Measurements from ENCODE around the gene SETD2. TPM values are rescaled to one million over a fixed set of nuclear protein-coding genes. Genes with fewer than 3 reads are reported as not detected.

Gene SETD2
- total and polyA plus RNA-seq, 10 donors = 10.4 to 94.0 (median 63.8) TPM

- Histone ChIP-seq H3K4me3 (no peak overlapping the region), H3K4me1 (peaks cover 6 to 55% (median 24%) of the 10 kb centered on the region in 6 donors), H3K27me3 (replicated peaks in 1 of 7) (no peaks in the 10 kb centered on the region), H3K36me3 (peaks cover 0 to 96% (median 36%) of the 10 kb centered on the region in 6 donors), H3K27ac (peak overlapping the region in 2 of 8 donors; percentile 19 to 81), H3K9me3 (no peaks in the 10 kb centered on the region)
- TF ChIP-seq POLR2A (IDR thresholded peaks at IDR 0.05) (no peak), POLR2AphosphoS5 (IDR thresholded peaks at IDR 0.05) (no peak)
- TF ChIP-seq, protein P1, sequence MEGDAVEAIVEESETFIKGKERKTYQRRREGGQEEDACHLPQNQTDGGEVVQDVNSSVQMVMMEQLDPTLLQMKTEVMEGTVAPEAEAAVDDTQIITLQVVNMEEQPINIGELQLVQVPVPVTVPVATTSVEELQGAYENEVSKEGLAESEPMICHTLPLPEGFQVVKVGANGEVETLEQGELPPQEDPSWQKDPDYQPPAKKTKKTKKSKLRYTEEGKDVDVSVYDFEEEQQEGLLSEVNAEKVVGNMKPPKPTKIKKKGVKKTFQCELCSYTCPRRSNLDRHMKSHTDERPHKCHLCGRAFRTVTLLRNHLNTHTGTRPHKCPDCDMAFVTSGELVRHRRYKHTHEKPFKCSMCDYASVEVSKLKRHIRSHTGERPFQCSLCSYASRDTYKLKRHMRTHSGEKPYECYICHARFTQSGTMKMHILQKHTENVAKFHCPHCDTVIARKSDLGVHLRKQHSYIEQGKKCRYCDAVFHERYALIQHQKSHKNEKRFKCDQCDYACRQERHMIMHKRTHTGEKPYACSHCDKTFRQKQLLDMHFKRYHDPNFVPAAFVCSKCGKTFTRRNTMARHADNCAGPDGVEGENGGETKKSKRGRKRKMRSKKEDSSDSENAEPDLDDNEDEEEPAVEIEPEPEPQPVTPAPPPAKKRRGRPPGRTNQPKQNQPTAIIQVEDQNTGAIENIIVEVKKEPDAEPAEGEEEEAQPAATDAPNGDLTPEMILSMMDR (IDR thresholded peaks at IDR 0.05 in 8 of 11, conservative IDR thresholded peaks at IDR 0.05 in 3 of 11) = no peak
- DNase-seq = no peak
- intact Hi-C loops (cut with DNase I; ENCODE audit: low total_unique reads) = no loop called here
- 85 to 92% (median 89%) methylated on average over 1 of the region's 1 CpG for WGBS, 5 donors
Measured at GRCh38 chr3:47019201-47019600, 144.7 kb downstream of the SETD2 start.

DNA sequence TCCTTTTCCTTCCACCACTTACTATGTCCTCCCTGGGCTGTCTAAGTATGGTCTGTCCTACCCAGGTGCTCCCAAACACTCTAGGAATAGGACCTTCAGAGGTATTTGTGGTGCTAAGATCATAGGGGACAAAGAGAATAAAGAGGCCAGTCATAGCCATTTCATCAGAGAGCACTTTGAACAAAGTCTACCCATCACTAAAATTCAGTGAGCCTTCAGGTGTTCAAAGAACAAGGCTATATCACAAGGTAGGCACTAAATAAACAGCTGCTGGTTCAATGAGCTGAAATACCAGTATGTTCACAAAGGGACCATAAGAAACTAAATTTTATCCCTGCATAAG, 145.7 kb downstream of the SETD2 start:
- Histone ChIP-seq H3K27me3 (replicated peaks in 1 of 7) (no peaks in the 10 kb centered on the region), H3K4me3 (no peak overlapping the region), H3K9me3 (no peaks in the 10 kb centered on the region), H3K36me3 (peaks cover 0 to 96% (median 36%) of the 10 kb centered on the region in 6 donors), H3K27ac (peak overlapping the region in 7 of 8 donors; percentile 28 to 81 (median 68)), H3K4me1 (peaks cover 6 to 53% (median 24%) of the 10 kb centered on the region in 6 donors)
- TF ChIP-seq, protein P1 (IDR thresholded peaks at IDR 0.05 in 8 of 11, conservative IDR thresholded peaks at IDR 0.05 in 3 of 11) = no peak
- TF ChIP-seq POLR2AphosphoS5 (IDR thresholded peaks at IDR 0.05) (no peak), POLR2A (IDR thresholded peaks at IDR 0.05) (no peak)
- DNase-seq = no peak
- intact Hi-C loops (cut with DNase I; ENCODE audit: low total_unique reads) = no loop called here

DNA sequence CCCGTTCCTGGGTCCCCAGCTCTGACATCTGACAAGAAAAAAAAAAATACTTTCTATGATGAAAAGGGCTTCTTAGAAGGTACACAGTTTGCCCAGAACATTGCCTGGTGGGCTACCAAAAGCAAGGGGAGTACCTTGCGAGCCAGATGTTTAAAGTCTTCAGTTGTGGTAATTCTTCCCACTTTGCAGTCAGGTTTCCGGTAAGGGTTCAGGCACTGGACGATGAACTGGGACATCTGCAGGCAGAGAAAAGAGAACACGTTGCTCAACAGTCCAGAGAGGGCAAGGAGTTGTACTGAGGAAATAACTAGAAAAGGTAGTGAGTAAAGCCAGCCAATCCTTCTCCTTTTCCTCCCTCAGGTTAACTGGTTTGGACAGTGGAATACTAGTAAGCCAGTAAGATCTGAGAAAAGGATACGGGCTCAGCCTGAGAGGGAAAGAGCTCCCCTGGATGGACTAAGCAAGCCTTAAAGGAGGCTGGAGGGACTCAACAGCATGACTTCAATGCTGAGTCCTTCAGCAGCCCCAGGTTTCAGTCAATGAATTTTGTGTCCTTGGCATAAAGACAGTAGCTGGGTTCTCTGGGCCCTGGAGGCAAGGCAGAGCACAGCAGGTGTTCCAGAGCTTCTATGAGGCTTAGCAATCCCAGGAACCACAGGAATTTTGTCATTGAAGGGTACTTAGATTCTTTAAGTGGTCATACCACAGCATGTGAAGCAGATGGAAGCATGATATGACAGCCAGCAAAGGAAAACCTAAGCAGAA, 146.2 kb downstream of the SETD2 start:
- no peak for DNase-seq
- Histone ChIP-seq H3K9me3 (no peaks in the 10 kb centered on the region), H3K4me3 (no peak overlapping the region), H3K4me1 (peaks cover 6 to 48% (median 23%) of the 10 kb centered on the region in 6 donors), H3K36me3 (peaks cover 0 to 96% (median 36%) of the 10 kb centered on the region in 6 donors), H3K27ac (peak overlapping the region; percentile 28 to 81 (median 62)), H3K27me3 (replicated peaks in 1 of 7) (no peaks in the 10 kb centered on the region)
- intact Hi-C loops (cut with DNase I; ENCODE audit: low total_unique reads) = no loop called here
- no peak for TF ChIP-seq POLR2AphosphoS5 (IDR thresholded peaks at IDR 0.05)
- WGBS, 5 donors = 30 to 52% (median 44%) methylated on average over 6 of the region's 6 CpGs

GRCh38 chr3:47016934-47017435, 146.9 kb downstream of the SETD2 start:
- intact Hi-C loops (cut with DNase I; ENCODE audit: low total_unique reads) = no loop called here
- Histone ChIP-seq H3K4me3 (no peak overlapping the region), H3K27ac (peak overlapping the region; percentile 28 to 81 (median 62)), H3K9me3 (no peaks in the 10 kb centered on the region), H3K36me3 (peaks cover 0 to 97% (median 36%) of the 10 kb centered on the region in 6 donors), H3K27me3 (replicated peaks in 1 of 7) (no peaks in the 10 kb centered on the region), H3K4me1 (peaks cover 6 to 43% (median 22%) of the 10 kb centered on the region in 6 donors)
- TF ChIP-seq POLR2A (IDR thresholded peaks at IDR 0.05) = no peak
- no peak for TF ChIP-seq POLR2AphosphoS5 (IDR thresholded peaks at IDR 0.05)
- TF ChIP-seq, protein P1 (IDR thresholded peaks at IDR 0.05 in 8 of 11, conservative IDR thresholded peaks at IDR 0.05 in 3 of 11) = no peak
- 4 to 13% (median 4%) methylated on average over 1 of the region's 1 CpG for WGBS, 5 donors
- no peak for DNase-seq
